Endothelial cell of umbilical vein (primary cell): Measurements from ENCODE around the gene ENTPD6. TPM values are rescaled to one million over a fixed set of nuclear protein-coding genes. Genes with fewer than 3 reads are reported as not detected.

ENCODE experiments used
- BruUV-seq: library from RNA; stranded (reverse); fragments of 400-500 nt; replicated peaks from 2 replicates; lab custom pipeline; 2021; lab: Mats Ljungman, UMichigan
- CTCF ChIA-PET: fragments of 300-600, 350-600 bp; sonication (Branson Sonifier 250); formaldehyde crosslinking; loops from one replicate; lab custom pipeline; 2021; ENCODE audit warnings: antibody characterized with exemption, inconsistent platforms; lab: Charles Lee
- POLR2A ChIA-PET: fragments of 300-600, 350-600 bp; sonication (Branson Sonifier 250); formaldehyde crosslinking; loops from one replicate; lab custom pipeline; 2021; ENCODE audit warnings: antibody characterized with exemption, inconsistent platforms; lab: Charles Lee
- DNase-seq: peaks from one replicate; pipeline ENCODE4 v3.0.0-alpha.2; 2011; ENCODE audit warnings: low read depth, low spot score
- FAIRE-seq: peaks from 2 replicates; lab custom pipeline; 2011; peaks lifted over from hg19 to GRCh38; lab: Jason Lieb, UNC
- H2AFZ ChIP-seq: 2 replicates; pipeline ENCODE4 v1.6.0; 2012; ENCODE audit warnings: low read depth, low read length, control low read depth, inconsistent platforms
- H3K27ac ChIP-seq: 2 replicates; pipeline ENCODE4 v1.5.1; 2011; ENCODE audit warnings: low read depth, mild to moderate bottlenecking, control low read depth, low read length, moderate library complexity; ENCODE audit not compliant: insufficient read depth
- H3K27me3 ChIP-seq, 2 experiments: 2 replicates each; pipeline versions ENCODE4 v1.6.0 to v1.6.1; 2011; ENCODE audit warnings: low read length in 2 of 2, mixed read lengths in 1 of 2; ENCODE audit not compliant: control insufficient read depth in 2 of 2, insufficient read depth in 2 of 2
- H3K36me3 ChIP-seq, 2 experiments: 2 replicates in 1 of 2; 3 replicates in 1 of 2; pipeline ENCODE4 v1.5.1; 2011; ENCODE audit warnings: low read length in 2 of 2, mild to moderate bottlenecking in 1 of 2, moderate library complexity in 1 of 2; ENCODE audit not compliant: control insufficient read depth in 2 of 2, insufficient read depth in 2 of 2; ENCODE audit errors: extremely low read depth in 1 of 2
- H3K4me1 ChIP-seq: 3 replicates; pipeline ENCODE4 v1.5.1; 2011; ENCODE audit warnings: mild to moderate bottlenecking, low read length; ENCODE audit not compliant: control insufficient read depth, insufficient read depth; ENCODE audit errors: extremely low read depth
- H3K4me2 ChIP-seq: 2 replicates; pipeline ENCODE4 v1.6.1; 2011; ENCODE audit warnings: low read length, control low read depth, mixed read lengths; ENCODE audit not compliant: insufficient read depth
- H3K4me3 ChIP-seq, 3 experiments: fragments of 200-600 bp in 1 of 3; sonication (generic), shearing (Covaris generic) in 1 of 3; replicated peaks in 1 of 3; 2 replicates each; pipeline ENCODE4 v1.5.1; 2011 to 2016; ENCODE audit warnings: control low read depth in 3 of 3, low read length in 3 of 3, mild to moderate bottlenecking in 2 of 3, inconsistent platforms in 1 of 3, low read depth in 1 of 3, moderate library complexity in 1 of 3; ENCODE audit not compliant: insufficient read depth in 1 of 3
- H3K79me2 ChIP-seq: 2 replicates; pipeline ENCODE4 v1.6.0; 2012; ENCODE audit warnings: low read length, inconsistent platforms; ENCODE audit not compliant: control insufficient read depth, insufficient read depth
- H3K9ac ChIP-seq: replicated peaks from 2 replicates; pipeline ENCODE3; 2011; ENCODE audit warnings: low read length, control low read depth; ENCODE audit not compliant: insufficient read depth; ENCODE audit errors: extremely low read depth
- H3K9me1 ChIP-seq: replicated peaks from 3 replicates; pipeline ENCODE4 v1.6.0; 2011; ENCODE audit warnings: mild to moderate bottlenecking, low read length; ENCODE audit not compliant: control insufficient read depth, insufficient read depth; ENCODE audit errors: extremely low read depth
- H3K9me3 ChIP-seq: replicated peaks from 2 replicates; pipeline ENCODE4 v1.5.1; 2012; ENCODE audit warnings: low read length, inconsistent platforms; ENCODE audit not compliant: control insufficient read depth, insufficient read depth
- H4K20me1 ChIP-seq: replicated peaks from 2 replicates; pipeline ENCODE3; 2011; ENCODE audit warnings: mild to moderate bottlenecking, low read length; ENCODE audit not compliant: control insufficient read depth, insufficient read depth; ENCODE audit errors: extremely low read depth
- EZH2 ChIP-seq: IDR thresholded peaks from 2 replicates; pipeline ENCODE4 v1.6.1; 2012; ENCODE audit warnings: borderline replicate concordance, low read depth, mild to moderate bottlenecking, moderate library complexity, low read length, inconsistent platforms; ENCODE audit not compliant: severe bottlenecking
- FOS ChIP-seq: IDR thresholded peaks from 2 replicates; pipeline ENCODE4 v1.6.1; 2011; ENCODE audit warnings: mild to moderate bottlenecking, low read length, moderate library complexity, borderline replicate concordance; ENCODE audit not compliant: insufficient read depth
- GATA2 ChIP-seq: IDR thresholded peaks from 2 replicates; pipeline ENCODE4 v1.7.0; 2011; ENCODE audit warnings: low read depth, mild to moderate bottlenecking, moderate library complexity, mixed read lengths, low read length; ENCODE audit not compliant: insufficient read length, insufficient read depth
- JUN ChIP-seq: IDR thresholded peaks from 2 replicates; pipeline ENCODE4 v1.6.1; 2011; ENCODE audit warnings: borderline replicate concordance, low read depth; ENCODE audit not compliant: insufficient read length, insufficient read depth
- MYC ChIP-seq: IDR thresholded peaks from one replicate; pipeline ENCODE4 v1.6.1; 2011; ENCODE audit warnings: mild to moderate bottlenecking, low read depth, low read length
- POLR2A ChIP-seq: IDR thresholded peaks from 2 replicates; pipeline ENCODE4 v1.6.1; 2012; ENCODE audit warnings: low read depth, mild to moderate bottlenecking, control low read depth, low read length
- POLR2AphosphoS5 ChIP-seq: IDR thresholded peaks from 2 replicates; pipeline ENCODE4 v1.6.1; 2012; ENCODE audit warnings: low read depth, mild to moderate bottlenecking, control low read depth, low read length, moderate library complexity; ENCODE audit not compliant: insufficient read depth
- dilution Hi-C: fragments of 300-500 bp; cut with MboI; formaldehyde crosslinking; loops from one replicate; pipeline ENCODE4 v1.15.0; 2019; ENCODE audit warnings: low sequenced_read_pairs; ENCODE audit not compliant: extremely low pct_ligation_motif_present
- intact Hi-C: fragments of 100-400 bp; cut with micrococcal nuclease; formaldehyde crosslinking; loops from one replicate; pipeline ENCODE4 v1.10.0; 2022
- polyA plus RNA-seq, 4 experiments: library from polyadenylated mRNA; depleted of rRNA in 3 of 4; stranded (reverse) in 3 of 4; unstranded in 1 of 4; fragments of >200 nt; gene quantifications; 2 replicates each; pipeline versions ENCODE4 v1.2.1 to v1.2.3, GENCODE V29; 2011 to 2012; ENCODE audit warnings: missing spikeins in 1 of 4
- total RNA-seq: library from RNA; stranded (reverse); gene quantifications from 2 replicates; pipeline ENCODE4 v1.2.3, GENCODE V29; 2021
- TF ChIP-seq, protein P1 (sequence below): IDR thresholded peaks from 2 replicates; pipeline ENCODE4 v1.6.1; 2011; ENCODE audit not compliant: insufficient read depth, insufficient read length
- TF ChIP-seq, protein P2 (sequence below), 2 donors: IDR thresholded peaks; 1 replicate in 1 of 2; 2 replicates in 1 of 2; pipeline ENCODE4 v1.5.1; 2011; ENCODE audit warnings: low read length in 2 of 2, mild to moderate bottlenecking in 2 of 2, moderate library complexity in 2 of 2, control low read depth in 1 of 2, inconsistent platforms in 1 of 2, low read depth in 1 of 2; ENCODE audit not compliant: insufficient read depth in 1 of 2; ENCODE audit errors: extremely low read depth in 1 of 2

Gene ENTPD6
- total and polyA plus RNA-seq, 2 donors (not counting 3 experiments of a cell fraction or from before 2014, with no cell fraction given) = 51.2 to 86.3 TPM

DNA sequence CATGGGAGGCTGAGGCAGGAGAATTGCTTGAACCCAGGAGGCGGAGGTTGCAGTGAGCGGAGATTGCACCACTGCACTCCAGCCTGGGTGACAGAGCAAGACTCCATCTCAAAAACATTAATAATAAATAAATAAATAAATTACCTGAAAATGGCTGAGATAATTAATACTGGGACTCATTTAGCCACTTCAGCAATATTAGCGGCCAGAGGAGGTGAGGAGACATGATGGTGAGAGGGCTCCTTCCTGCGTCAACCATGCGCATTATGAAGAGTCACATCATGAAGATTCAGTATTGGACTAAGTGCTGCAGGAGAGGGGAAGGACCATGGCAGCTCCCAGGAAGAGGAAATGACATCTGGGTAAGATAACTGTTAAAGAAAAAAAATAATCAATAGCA lies 49.5 kb downstream of the ENTPD6 start:
- intact Hi-C loops = loop anchor here (5.0 kb wide), 1 partner anchor 188 kb away; the partner anchor contains the start of gene ACSS1
- Histone ChIP-seq H3K27ac (no peak overlapping the region), H3K4me2 (no peak overlapping the region), H3K27me3 (no peaks in the 10 kb centered on the region), H2AFZ (no peak overlapping the region), H3K4me3 (no peak overlapping the region), H3K79me2 (peaks cover 13% of the 10 kb centered on the region), H3K9ac (no peak overlapping the region), H3K36me3 (no peaks in the 10 kb centered on the region), H3K4me1 (peaks cover 7% of the 10 kb centered on the region), H3K9me1 (no peaks in the 10 kb centered on the region), H4K20me1 (no peaks in the 10 kb centered on the region), H3K9me3 (no peaks in the 10 kb centered on the region)
- TF ChIP-seq MYC (no peak), EZH2 (no peak), POLR2AphosphoS5 (no peak), FOS (no peak), GATA2 (no peak), JUN (no peak), POLR2A (no peak)
- TF ChIP-seq, protein P1, sequence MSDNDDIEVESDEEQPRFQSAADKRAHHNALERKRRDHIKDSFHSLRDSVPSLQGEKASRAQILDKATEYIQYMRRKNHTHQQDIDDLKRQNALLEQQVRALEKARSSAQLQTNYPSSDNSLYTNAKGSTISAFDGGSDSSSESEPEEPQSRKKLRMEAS = no peak
- TF ChIP-seq, protein P2, sequence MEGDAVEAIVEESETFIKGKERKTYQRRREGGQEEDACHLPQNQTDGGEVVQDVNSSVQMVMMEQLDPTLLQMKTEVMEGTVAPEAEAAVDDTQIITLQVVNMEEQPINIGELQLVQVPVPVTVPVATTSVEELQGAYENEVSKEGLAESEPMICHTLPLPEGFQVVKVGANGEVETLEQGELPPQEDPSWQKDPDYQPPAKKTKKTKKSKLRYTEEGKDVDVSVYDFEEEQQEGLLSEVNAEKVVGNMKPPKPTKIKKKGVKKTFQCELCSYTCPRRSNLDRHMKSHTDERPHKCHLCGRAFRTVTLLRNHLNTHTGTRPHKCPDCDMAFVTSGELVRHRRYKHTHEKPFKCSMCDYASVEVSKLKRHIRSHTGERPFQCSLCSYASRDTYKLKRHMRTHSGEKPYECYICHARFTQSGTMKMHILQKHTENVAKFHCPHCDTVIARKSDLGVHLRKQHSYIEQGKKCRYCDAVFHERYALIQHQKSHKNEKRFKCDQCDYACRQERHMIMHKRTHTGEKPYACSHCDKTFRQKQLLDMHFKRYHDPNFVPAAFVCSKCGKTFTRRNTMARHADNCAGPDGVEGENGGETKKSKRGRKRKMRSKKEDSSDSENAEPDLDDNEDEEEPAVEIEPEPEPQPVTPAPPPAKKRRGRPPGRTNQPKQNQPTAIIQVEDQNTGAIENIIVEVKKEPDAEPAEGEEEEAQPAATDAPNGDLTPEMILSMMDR (IDR thresholded peaks at IDR 0.05; ENCODE audit: extremely low read depth in 1 of 2, insufficient read depth in 1 of 2, low read depth in 1 of 2, low read length in 2 of 2) = no peak
- DNase-seq (no peak), FAIRE-seq (no peak)
- no TSS peak for BruUV-seq
- dilution Hi-C loops = no loop called here
- CTCF ChIA-PET = interaction anchor here (0.8 to 4.6 kb wide), 2 partner anchors 12 to 21 kb away, joined by 3 to 93 read pairs; no protein-coding TSS in a partner anchor
- POLR2A ChIA-PET = no interaction called here
